HG02943 (cell line): Measurements from ENCODE around the gene TRIM23.

Source experiments
- ATAC-seq: cut with Tn5 transposase; IDR thresholded peaks from one replicate; pipeline ENCODE4 v1.9.1; 2021; ENCODE audit warnings: mild to moderate bottlenecking, low read depth, moderate library complexity; ENCODE audit not compliant: unreplicated experiment

TRIM23 gene

GRCh38 chr5:65570598-65571226, 53.4 kb downstream of the TRIM23 start:
- no peak for ATAC-seq

- no peak for ATAC-seq
Observed at GRCh38 chr5:65566505-65566904, 57.6 kb downstream of the TRIM23 start.

- no peak for ATAC-seq
Observed at GRCh38 chr5:65563777-65564176, 60.4 kb downstream of the TRIM23 start.

- ATAC-seq = peak; percentile 99
Observed at GRCh38 chr5:65562731-65563701, 61.1 kb downstream of the TRIM23 start, which contains the start of the genes CENPK and PPWD1. TSS of gene CENPK (minus strand) at chr5:65563168. CDS start at chr5:65554907, 8,261 bp downstream. TSS of gene PPWD1 (plus strand) at chr5:65563296. CDS start at chr5:65563311, 15 bp downstream.

GRCh38 chr5:65556718-65557117, 67.4 kb downstream of the TRIM23 start:
- no peak for ATAC-seq

DNA sequence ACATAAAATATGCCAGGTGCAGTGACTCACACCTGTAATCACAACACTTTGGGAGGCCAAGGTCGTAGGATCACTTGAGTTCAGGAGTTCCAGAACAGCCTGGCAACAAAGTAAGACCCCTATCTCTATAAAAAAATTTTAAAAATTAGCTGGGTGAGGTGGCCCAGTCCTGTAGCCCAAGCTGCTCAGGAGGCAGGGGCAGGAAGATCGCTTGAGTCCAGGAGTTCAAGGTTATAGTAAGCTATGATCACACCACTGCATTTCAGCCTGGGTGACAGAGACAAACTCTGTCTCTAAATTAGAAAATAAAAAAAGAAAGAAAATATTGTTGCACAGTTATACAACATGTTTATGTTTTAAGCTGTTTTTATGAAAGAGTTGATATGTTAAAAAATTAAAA, 68.0 kb downstream of the TRIM23 start:
- no peak for ATAC-seq

- ATAC-seq = no peak
Observed at GRCh38 chr5:65555287-65555686, 68.8 kb downstream of the TRIM23 start.

- no peak for ATAC-seq
Observed at GRCh38 chr5:65553941-65554340, 70.2 kb downstream of the TRIM23 start.

DNA sequence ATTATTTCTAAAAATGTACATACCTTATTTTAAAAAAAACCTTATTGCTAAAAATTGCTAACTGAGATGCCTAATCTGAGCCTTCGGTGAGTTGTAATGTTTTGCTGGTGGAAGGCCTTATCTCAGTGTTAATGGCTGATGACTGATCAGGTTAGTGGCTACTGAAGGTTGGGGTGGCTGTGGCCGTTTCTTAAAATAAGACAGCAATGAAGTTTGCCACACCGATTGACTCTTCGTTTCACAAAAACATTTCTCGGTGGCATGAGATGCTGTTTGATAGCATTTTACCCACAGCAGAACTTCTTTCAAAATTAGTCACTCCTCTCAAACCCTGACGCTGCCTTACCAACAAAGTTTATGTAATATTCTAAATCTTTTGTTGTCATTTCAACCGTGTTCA, 75.9 kb downstream of the TRIM23 start:
- ATAC-seq = no peak

GRCh38 chr5:65546141-65546540, 78.0 kb downstream of the TRIM23 start:
- no peak for ATAC-seq

GRCh38 chr5:65544473-65544872, 79.7 kb downstream of the TRIM23 start:
- no peak for ATAC-seq

- ATAC-seq = no peak
Observed at GRCh38 chr5:65539827-65540226, 84.3 kb downstream of the TRIM23 start.
